ENCODE data around the gene ARID5B.

Gene ARID5B

DNA sequence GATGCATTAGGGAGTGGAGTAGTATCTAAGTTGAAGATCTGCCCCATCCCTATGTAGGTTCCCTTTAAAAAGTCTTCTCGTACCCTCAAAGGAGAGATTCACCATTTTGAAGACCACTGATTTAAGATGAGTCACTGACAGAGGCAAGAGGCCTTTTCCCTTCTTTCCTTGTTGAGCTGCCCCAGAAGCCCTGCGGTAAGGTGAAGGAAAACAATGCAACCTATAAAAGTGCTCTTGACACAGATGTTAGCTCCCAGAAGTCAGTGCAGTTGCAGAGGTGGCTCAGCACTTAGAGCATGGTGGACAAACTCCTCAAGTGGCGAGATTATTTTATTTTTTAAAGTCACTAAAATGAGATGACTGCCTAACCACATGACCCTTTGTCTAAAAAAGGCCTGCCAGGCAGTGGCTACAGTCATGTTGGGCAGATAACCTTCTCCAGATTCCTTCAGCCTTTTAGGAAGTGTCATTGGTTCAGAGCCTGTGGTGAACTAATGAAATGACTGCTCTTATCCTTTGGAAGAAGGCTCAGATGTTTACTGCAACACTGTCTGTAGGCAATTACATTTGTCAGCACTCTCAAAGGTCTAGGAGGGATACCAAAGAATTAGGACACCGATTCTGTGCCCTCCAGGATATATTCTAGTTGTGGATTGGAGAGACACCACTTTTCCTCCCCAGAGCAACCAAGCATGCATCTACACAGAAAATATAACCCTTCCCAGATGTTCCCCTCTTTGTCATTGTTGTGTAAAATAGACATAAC is 88.7 kb downstream of the ARID5B start:
- Histone ChIP-seq H3K27ac (ENCODE audit: low read length) (no peak overlapping the region), H4K20me1 (ENCODE audit: insufficient read depth, low read length) (no peaks in the 10 kb centered on the region), H3K9ac (ENCODE audit: low read depth, low read length) (no peak overlapping the region), H3K27me3 (ENCODE audit: insufficient read depth, low read length, poor library complexity) (no peaks in the 10 kb centered on the region), H3K4me2 (ENCODE audit: insufficient read depth, low read length) (no peak overlapping the region), H3K9me3 (ENCODE audit: insufficient read depth, low read length, severe bottlenecking) (no peaks in the 10 kb centered on the region), H3K4me3 (ENCODE audit: low read depth in 1 of 2, low read length in 2 of 2) (no peak overlapping the region), H2AFZ (ENCODE audit: low read depth, low read length) (no peak overlapping the region), H3K79me2 (ENCODE audit: insufficient read depth, low read length) (no peaks in the 10 kb centered on the region), H3K36me3 (ENCODE audit: insufficient read depth, low read length) (no peaks in the 10 kb centered on the region), H3K4me1 (ENCODE audit: insufficient read depth, low read length) (no peaks in the 10 kb centered on the region)
- DNase-seq (no peak), ATAC-seq (ENCODE audit: insufficient read depth, low read depth) (no peak)
- TF ChIP-seq, protein P1, sequence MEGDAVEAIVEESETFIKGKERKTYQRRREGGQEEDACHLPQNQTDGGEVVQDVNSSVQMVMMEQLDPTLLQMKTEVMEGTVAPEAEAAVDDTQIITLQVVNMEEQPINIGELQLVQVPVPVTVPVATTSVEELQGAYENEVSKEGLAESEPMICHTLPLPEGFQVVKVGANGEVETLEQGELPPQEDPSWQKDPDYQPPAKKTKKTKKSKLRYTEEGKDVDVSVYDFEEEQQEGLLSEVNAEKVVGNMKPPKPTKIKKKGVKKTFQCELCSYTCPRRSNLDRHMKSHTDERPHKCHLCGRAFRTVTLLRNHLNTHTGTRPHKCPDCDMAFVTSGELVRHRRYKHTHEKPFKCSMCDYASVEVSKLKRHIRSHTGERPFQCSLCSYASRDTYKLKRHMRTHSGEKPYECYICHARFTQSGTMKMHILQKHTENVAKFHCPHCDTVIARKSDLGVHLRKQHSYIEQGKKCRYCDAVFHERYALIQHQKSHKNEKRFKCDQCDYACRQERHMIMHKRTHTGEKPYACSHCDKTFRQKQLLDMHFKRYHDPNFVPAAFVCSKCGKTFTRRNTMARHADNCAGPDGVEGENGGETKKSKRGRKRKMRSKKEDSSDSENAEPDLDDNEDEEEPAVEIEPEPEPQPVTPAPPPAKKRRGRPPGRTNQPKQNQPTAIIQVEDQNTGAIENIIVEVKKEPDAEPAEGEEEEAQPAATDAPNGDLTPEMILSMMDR (IDR thresholded peaks at IDR 0.05; ENCODE audit: borderline replicate concordance, extremely low read depth, low read length, poor library complexity, severe bottlenecking), result no peak
- no peak for TF ChIP-seq EZH2 (IDR thresholded peaks at IDR 0.05; ENCODE audit: borderline replicate concordance, low read depth, low read length, severe bottlenecking)

DNA sequence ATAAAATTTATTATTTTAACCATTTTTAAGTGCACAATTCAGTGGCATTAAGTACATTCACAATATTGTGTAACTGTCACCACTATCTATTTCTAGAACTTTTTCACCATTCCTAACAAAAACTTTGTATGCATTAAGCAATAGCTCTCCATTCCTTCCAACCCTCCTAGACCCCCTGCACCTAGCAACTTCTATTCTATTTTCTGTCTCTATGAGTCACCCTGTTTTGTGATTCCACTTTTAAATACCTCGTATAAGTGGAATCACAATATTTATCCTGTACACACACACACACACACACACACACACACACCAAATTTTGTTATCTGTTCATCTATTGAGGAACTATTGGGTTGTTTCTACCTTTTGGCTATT is 89.2 kb downstream of the ARID5B start:
- Histone ChIP-seq H3K9ac (ENCODE audit: low read depth, low read length) (no peak overlapping the region), H3K36me3 (ENCODE audit: insufficient read depth, low read length) (no peaks in the 10 kb centered on the region), H3K4me2 (ENCODE audit: insufficient read depth, low read length) (no peak overlapping the region), H3K27ac (ENCODE audit: low read length) (no peak overlapping the region), H2AFZ (ENCODE audit: low read depth, low read length) (no peak overlapping the region), H3K4me3 (ENCODE audit: low read depth in 1 of 2, low read length in 2 of 2) (no peak overlapping the region), H3K79me2 (ENCODE audit: insufficient read depth, low read length) (no peaks in the 10 kb centered on the region), H3K27me3 (ENCODE audit: insufficient read depth, low read length, poor library complexity) (no peaks in the 10 kb centered on the region), H3K4me1 (ENCODE audit: insufficient read depth, low read length) (no peaks in the 10 kb centered on the region), H4K20me1 (ENCODE audit: insufficient read depth, low read length) (no peaks in the 10 kb centered on the region), H3K9me3 (ENCODE audit: insufficient read depth, low read length, severe bottlenecking) (no peaks in the 10 kb centered on the region)
- DNase-seq, result no peak
- TF ChIP-seq, protein P1 (IDR thresholded peaks at IDR 0.05; ENCODE audit: borderline replicate concordance, extremely low read depth, low read length, poor library complexity, severe bottlenecking), result no peak
- no peak for TF ChIP-seq EZH2 (IDR thresholded peaks at IDR 0.05; ENCODE audit: borderline replicate concordance, low read depth, low read length, severe bottlenecking)
- ATAC-seq (ENCODE audit: insufficient read depth, low read depth), result no peak

DNA sequence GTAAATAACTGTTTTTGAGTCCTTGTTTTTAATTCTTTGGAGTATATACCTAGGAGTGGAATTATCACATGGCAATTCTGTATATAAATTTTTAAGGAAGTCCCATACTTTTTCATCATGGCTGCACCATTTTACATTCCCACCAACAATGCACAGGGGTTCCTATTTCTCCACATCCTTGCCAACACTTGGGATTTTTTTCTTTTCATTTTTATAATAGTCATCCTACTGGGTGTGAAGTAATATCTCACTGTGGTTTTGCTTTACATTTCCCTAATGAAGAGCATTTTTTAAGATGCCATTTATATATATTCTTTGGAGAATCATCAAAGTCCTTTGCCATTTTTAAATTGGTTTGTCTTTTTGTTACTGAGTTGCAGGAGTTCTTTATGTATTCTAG is 89.7 kb downstream of the ARID5B start:
- no peak overlapping the region for H3K4me3 ChIP-seq (ENCODE audit: low read depth in 1 of 2, low read length in 2 of 2)
- no peak overlapping the region for H3K9ac ChIP-seq (ENCODE audit: low read depth, low read length)
- no peaks in the 10 kb centered on the region for H4K20me1 ChIP-seq (ENCODE audit: insufficient read depth, low read length)
- no peaks in the 10 kb centered on the region for H3K4me1 ChIP-seq (ENCODE audit: insufficient read depth, low read length)
- DNase-seq (no peak), ATAC-seq (ENCODE audit: insufficient read depth, low read depth) (no peak)
- TF ChIP-seq, protein P1 (IDR thresholded peaks at IDR 0.05; ENCODE audit: borderline replicate concordance, extremely low read depth, low read length, poor library complexity, severe bottlenecking), result no peak
- no peak for TF ChIP-seq EZH2 (IDR thresholded peaks at IDR 0.05; ENCODE audit: borderline replicate concordance, low read depth, low read length, severe bottlenecking)
- no peak overlapping the region for H2AFZ ChIP-seq (ENCODE audit: low read depth, low read length)
- H3K79me2 ChIP-seq (ENCODE audit: insufficient read depth, low read length), result no peaks in the 10 kb centered on the region
- H3K27me3 ChIP-seq (ENCODE audit: insufficient read depth, low read length, poor library complexity), result no peaks in the 10 kb centered on the region
- H3K4me2 ChIP-seq (ENCODE audit: insufficient read depth, low read length), result no peak overlapping the region
- no peak overlapping the region for H3K27ac ChIP-seq (ENCODE audit: low read length)
- no peaks in the 10 kb centered on the region for H3K9me3 ChIP-seq (ENCODE audit: insufficient read depth, low read length, severe bottlenecking)
- H3K36me3 ChIP-seq (ENCODE audit: insufficient read depth, low read length), result no peaks in the 10 kb centered on the region
